EH (cell line): ENCODE data around the gene AGGF1.
"Not testable (repeated sequence)": the region's sequence is repeated elsewhere in the genome, so short reads cannot be mapped to it uniquely, and the experiment has no call there.

ENCODE experiments used
- DNase-seq: peaks from one replicate; pipeline ENCODE4 v3.0.0-alpha.2; 2015; ENCODE audit warnings: low read depth

AGGF1 gene, protein sequence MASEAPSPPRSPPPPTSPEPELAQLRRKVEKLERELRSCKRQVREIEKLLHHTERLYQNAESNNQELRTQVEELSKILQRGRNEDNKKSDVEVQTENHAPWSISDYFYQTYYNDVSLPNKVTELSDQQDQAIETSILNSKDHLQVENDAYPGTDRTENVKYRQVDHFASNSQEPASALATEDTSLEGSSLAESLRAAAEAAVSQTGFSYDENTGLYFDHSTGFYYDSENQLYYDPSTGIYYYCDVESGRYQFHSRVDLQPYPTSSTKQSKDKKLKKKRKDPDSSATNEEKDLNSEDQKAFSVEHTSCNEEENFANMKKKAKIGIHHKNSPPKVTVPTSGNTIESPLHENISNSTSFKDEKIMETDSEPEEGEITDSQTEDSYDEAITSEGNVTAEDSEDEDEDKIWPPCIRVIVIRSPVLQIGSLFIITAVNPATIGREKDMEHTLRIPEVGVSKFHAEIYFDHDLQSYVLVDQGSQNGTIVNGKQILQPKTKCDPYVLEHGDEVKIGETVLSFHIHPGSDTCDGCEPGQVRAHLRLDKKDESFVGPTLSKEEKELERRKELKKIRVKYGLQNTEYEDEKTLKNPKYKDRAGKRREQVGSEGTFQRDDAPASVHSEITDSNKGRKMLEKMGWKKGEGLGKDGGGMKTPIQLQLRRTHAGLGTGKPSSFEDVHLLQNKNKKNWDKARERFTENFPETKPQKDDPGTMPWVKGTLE

DNA sequence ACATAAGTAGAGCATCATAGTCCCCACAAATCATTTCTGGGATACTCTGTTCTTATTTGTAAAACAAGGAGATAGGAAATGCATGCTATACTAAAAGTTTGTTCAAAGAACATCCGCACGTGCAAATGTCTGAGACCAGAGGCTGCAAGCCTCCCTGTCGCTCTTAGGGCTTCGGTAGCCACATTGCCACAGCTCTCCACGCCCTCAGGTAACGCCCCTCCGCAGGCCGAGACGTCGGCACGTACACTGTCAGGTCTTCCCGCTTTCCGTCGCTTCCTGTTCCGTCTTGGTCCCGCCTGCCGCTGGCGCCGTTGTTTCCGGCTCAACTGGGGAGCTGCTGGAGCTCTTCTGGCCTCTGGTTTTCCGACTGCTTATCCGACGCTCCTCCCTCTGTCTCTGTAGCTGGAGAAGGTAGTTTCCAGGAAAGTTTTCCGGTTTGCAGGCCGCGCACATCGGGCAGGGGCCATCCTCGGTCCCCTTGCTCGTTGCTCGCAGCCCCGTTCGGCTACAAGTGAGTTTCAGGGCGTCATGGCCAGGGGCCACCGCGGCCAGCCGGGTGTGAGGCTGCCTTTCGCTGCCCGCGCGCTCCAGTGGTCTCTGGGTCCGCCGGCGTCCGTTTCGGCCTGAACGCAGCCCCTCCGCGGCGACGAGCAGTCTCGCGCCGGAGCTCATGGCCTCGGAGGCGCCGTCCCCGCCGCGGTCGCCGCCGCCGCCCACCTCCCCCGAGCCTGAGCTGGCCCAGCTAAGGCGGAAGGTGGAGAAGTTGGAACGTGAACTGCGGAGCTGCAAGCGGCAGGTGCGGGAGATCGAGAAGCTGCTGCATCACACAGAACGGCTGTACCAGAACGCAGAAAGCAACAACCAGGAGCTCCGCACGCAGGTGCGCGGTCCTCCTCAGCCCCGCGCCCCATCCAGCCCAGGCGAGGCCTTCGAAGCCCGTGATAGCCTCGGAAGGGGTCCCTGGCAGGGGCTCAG lies at the start of gene AGGF1:
AGGF1 (plus strand) TSS at position 308 of the 975 bp plus-strand sequence; CDS start at position 671, 363 bp downstream.
- DNase-seq = peak; percentile 94

DNA sequence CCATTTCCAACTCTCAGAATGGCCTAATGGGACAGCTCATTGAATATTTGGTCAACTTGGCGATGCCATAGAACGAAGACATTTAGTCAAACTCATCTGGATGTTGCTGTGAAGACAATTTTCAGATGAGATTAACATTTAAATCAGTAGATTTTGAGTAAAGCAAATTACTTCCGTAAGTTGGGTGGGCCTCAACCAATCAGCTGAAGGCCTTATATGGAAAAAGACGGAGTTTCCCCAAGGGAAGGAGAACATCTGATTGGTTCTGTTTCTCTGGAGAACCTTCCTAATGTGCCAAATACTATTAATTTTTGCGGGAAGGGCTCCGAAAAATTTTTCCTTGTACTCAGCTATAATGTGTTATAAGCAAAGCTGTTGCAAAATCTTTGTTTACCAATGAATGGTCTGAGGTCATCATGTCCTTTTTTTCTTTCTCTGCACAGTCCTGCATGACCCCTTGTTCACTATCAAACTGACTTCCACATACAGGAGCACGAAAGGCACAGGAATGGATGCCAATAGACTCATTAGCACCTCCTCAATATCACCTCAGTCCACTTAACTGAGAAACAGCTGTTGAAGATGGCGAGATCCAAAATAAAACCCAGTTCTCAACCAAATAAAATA lies 49.6 kb upstream of the AGGF1 start:
- DNase-seq = no peak

DNA sequence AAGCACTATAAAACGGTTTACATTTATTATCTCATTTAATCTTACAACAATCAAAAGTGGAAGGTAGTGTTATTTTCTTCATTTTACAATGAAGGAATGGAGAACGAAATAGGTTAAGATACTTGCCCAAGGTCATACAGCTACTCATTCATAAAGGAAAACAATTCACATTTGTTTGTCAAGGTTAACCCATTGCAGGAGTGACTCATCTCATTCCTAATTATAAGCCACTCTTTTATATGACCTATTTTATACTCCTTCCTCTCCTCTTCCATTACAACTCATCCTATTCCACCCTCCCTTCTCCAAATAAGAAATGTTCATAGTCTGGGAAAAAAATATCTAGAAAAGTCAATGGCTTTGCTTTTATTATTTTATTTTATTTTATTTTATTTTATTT lies 47.8 kb upstream of the AGGF1 start:
- no peak for DNase-seq

DNA sequence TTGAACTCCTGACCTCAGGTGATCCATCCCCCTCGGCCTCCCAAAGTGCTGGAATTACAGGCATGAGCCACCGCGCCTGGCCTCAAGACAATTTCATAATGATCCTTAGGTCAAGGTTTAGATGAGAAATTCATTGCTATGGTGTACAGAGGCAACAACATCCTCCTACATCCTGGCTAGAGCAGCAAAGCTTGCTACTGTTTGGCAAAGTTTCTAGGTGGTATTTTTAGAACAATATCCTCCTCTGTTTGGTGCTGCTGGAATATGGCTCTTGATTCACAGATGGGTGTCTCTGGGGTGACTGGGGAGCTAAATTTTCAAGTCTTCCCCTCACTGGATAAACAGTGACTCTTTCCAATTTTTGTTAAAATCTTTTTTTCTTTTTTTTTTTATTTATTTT lies 46.7 kb upstream of the AGGF1 start:
- no peak for DNase-seq

DNA sequence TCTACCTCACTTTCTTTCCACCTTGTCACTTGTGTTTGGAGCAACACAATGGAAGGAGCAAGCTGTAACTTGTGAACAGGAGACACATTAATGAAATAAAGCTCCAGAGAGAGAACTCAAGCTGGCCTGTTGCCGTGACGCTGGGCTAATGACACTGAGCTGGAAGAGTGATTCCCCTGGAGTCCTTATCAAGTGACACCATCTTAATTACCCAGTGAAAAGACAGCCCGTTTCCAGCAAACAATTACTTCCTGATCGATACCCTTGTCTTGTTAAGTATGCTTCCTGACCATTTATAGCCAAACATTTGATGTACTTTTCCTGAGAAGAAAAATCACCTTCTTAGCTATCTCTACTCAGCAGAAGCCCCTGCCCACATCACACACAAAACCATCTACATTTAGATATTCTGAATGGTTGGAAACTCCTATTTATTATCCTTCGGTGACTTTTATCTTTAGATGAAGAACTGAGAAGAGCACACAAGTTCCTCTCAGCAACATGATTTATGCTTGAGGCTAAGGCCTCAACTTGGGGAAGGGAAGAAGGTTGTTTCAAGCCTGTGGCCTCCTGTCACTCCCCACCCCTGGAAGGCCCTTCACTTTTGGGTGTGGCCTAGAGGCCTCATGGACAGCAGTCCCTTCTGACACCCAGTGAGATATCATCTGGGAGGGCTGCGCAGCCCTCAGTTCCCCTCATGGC lies 43.2 kb upstream of the AGGF1 start:
- DNase-seq = no peak

DNA sequence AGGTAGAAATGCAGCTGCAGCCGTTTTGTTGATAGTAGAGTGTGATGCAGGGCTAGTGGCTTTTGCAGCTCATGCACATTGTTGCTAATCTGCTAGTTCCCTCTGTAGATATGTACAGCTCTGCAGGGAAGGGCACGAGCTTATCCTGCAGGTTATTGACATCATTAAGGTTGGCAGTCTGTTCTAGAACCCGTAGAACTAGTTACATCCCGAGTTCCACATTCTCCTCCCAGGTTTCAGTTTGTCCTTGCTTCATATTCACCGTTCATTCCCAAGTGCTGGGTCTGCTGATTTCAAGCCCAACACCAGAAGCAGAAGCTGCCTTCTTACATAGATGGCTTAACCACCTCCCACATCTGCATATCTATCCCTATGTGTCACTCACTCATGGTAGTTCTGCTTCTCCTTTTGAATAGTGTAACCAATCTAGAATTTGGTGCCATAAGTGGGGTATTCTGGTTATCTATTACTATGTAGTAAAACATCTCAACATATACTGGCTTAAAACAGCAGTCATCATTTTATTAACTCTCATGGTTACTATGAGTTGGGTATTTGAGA lies 39.2 kb upstream of the AGGF1 start:
- DNase-seq = no peak

DNA sequence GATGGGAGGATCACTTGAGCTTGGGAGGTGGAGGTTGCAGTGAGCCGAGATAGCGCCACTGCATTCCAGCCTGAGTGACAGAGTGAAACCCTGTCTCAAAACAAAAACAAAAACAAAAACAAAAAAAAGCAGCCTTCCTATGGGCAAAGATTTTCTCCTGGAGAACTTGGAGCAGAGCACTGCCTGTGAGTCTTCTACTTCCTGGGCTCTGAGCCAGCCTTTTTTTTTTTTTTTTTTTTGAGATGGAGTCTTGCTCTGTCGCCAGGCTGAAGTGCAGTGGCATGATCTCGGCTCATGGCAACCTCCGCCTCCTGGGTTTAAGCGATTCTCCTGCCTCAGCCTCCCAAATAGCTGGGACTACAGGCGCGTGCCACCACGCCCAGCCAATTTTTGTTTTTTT lies 36.8 kb upstream of the AGGF1 start:
- not testable (repeated sequence) for DNase-seq

DNA sequence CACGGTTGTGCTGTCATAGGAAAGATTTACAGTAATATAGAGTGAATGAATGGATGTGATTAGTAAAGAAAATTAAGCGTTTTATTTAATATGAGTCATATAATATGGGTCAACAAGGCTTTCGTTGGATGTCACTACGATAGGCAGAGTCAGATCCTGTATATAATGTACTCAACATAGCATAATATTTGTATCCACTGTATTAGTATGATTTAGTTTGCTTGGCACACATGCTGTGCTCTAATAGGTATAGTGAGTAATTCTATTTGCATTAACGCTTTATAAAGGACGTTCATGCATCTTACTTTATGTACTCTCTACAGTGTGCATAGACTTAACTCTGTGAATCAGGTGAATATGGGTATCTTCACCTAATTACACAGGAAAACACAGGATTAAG lies 35.9 kb upstream of the AGGF1 start:
- no peak for DNase-seq

DNA sequence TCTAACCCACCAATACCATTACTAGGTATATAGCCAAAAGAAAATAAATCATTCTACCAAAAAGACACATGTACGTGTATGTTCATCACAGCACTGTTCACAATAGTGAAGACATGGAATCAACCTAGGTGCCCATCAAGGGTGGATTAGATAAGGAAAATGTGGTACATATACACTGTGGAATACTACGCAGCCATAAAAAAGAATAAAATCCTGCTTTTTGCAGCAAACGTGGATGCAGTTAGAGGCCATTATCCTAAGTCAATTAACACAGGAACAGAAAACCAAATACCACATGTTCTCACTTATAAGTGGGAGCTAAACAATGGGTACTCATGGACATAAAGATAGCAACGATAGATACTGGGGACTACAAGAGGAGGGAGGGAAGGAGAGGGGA lies 32.0 kb upstream of the AGGF1 start:
- not testable (repeated sequence) for DNase-seq

DNA sequence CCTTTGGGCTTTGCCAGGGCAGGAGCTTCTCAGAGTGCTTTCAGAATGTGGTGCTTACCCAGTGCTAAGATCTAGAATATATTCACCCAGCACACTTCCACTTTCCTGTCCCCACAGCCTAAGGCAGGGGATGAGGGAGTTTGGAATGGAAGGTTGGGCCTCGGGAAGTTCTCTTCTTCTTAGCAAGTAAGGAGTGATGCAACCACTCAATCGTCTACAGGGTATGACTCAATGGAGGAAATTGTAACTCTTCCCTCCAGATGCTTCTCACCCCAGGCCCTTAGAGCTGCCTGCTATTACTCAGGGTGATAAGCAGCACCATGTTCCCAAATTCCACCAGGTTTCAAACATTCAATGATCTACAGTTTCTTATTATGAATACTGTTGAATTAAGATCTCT lies 30.8 kb upstream of the AGGF1 start:
- DNase-seq = peak; percentile 85

DNA sequence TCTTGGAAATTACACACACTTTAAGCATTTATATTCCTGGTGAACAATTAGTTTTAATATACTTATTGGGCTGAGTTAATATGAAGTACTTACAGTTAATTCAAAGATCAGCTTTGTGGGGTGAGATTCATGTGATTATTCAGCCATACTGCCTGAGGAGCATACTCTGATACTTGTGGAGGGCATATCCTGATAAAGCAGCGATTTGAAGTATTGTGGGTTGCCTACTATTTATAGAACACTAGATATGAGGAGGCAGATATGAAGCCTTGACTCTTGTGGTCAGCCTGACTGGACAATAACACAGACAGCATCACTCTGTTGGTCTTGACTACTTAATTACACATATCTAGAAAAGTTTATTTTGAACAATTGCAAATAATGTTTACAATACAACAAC lies 27.0 kb upstream of the AGGF1 start:
- no peak for DNase-seq

DNA sequence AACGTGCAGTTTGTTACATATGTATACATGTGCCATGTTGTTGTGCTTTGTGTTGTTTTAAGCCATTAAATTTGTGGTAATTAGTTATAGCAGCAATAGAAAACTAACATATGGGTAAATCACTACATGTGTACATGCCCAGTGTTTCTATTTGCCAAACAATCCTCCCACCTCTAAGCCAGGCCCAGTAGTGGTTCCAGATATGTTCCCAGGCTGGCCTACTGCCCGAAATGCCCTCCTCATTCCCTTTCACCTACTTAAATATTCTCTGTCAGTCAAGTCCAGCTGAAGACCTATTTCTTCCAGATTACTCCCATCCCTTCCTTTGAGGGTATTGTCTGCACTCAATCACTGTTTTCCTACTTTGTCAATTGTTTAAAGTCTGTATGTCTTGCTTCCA lies 24.1 kb upstream of the AGGF1 start:
- DNase-seq = no peak

DNA sequence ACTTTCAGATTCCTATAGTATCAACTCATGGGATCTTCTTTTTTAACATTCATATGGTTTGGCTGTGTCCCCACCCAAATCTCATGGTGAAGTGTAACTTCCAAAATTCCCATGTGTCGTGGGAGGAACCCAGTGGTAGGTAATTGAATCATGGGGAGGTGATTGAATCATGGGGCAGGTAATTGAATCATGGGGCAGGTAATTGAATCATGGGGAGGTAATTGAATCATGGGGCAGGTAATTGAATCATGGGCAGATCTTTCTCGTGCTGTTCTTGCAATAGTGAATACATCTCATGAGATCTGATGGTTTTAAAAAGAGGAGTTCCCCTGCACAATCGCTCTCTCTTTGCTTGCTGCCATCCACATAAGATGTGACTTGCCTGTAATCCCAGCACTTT lies 21.8 kb upstream of the AGGF1 start:
- DNase-seq = no peak

DNA sequence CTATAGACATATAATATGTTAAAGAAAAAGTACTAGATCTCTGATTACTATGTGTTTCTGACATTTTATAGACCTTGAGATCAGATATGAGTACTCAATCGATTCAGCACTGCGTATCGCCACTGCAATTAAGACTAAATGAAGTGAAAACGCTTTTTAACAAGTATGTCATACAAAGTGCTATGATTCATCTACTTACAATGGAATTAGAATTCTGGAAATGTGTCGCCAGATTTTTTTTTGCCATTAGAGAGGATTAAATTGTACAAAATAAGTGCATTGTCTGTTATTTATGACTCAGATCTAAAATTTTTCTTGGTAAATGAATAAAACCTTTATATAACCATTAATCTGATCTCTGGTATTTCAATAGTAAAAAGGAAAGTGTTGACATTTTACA lies 20.0 kb upstream of the AGGF1 start:
- DNase-seq = no peak

DNA sequence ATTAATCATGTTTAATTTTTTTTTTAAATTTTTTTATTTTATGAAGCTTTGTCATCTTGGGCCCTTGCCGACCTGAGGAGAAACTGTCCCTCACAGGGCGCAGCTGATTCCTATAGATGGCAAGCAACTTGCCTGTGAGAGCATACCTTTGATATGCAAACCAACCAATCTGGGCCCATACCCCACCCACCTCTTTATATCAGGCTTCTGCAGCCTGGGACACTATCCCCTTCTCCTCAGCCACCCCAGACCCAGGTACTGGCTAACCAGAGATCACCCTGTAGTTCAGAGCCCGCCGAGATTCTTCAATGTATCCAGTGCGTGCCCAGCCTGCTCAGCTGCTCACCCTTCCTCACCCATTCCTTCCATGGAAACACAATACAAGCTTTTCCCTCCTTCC lies 18.7 kb upstream of the AGGF1 start:
- DNase-seq = no peak

DNA sequence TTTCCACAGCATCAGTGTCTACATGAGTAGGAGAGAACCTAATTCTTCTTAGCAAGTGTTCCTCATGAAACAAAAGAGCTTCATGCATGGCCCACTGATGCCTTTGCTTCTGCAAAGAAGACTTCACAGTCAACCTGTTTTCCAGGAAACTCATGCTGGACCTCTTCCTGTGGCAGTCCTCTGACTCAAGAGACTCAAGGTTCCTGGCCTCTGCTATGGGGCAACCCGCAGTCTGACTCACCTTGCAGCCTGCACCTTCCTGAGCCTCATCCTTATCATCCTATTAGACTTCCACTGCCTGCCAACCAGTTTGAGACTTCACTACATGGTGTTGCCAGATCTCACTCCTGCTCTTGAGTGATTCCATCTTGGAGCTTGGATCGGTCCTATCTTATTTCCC lies 17.6 kb upstream of the AGGF1 start:
- DNase-seq = no peak

DNA sequence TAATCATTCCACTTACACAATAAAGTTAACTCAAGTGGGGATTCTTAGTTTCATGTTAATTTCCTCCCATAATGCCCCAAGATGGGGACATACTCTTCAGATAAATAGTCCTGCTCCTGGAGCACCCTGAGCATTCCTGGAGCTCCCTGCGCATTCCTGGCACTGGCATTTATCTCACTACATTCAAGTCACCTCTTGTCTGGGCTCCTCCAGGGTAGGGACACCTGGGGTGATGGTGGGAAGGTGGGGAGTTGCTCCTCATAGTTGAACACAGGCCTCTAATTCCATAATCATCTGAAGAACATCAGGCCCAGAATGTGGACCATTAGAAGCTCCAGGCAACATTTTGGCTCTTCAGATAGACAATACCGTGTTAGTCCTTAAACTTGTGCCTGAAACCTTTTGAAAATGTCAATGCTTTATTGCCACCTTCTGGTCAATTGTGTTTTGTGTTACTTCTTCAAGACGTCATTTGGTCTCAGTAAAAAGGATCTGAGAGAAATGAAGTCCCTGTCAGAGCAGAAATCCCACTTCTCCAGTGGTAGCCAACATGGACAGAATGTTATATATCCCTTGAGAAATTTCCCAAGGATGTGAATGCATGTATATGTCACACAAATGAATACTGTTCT lies 14.2 kb upstream of the AGGF1 start:
- peak; percentile 60 for DNase-seq

DNA sequence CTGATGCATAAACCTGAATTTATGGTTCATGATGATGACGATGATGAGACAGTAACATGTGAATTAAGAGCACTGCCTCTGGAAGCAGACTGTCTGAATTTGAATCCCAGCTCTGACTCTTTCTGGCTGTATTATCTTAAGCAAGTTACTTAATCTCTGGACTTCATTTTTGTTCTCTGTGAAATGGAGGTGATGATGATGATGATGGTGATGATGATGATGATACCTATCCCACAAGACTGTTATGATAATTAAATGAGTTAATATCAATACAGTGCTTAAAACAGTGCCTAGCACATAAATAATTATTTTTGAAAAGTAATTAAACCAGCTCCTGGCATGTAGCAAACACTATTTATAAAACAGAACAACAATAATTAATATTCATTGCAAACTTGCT lies 13.2 kb upstream of the AGGF1 start:
- DNase-seq = no peak

DNA sequence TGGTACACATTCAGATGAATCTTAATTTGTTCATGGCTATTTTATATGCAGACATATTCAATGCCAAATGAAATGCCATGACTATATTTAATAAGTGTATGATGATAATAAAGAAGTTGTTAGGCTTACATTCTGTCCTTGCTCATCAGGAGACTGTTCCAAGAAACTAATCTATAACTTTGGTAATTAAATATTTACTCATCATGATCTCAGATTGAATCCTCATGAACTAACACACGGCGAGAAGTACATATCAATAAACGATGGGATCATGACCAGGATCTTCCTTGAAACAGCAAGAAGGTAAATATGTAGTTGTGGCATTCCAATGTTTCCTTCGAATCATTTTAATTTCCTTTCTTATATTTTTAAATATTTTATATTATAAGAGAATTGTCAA lies 12.5 kb upstream of the AGGF1 start:
- no peak for DNase-seq
